Testis (tissue), 3 donors: ENCODE data around the gene DESI2. TPM values are rescaled to one million over a fixed set of nuclear protein-coding genes. Genes with fewer than 3 reads are reported as not detected.
"Not testable (repeated sequence)": the region's sequence is repeated elsewhere in the genome, so short reads cannot be mapped to it uniquely, and the experiment has no call there.

Experiments used
- DNase-seq: peaks from one replicate; pipeline ENCODE4 v3.0.0-alpha.2; 2019
- H3K27ac ChIP-seq, 2 donors: fragments of 200-600 bp; sonication (generic); one replicate each; pipeline ENCODE4 v1.5.1; 2019
- H3K27me3 ChIP-seq: fragments of 200-600 bp; sonication (generic); one replicate; pipeline ENCODE4 v1.5.1; 2019
- H3K36me3 ChIP-seq: fragments of 200-600 bp; sonication (generic); one replicate; pipeline ENCODE4 v1.5.1; 2017; ENCODE audit warnings: low read depth; ENCODE audit errors: missing control alignments
- H3K4me1 ChIP-seq: fragments of 200-600 bp; sonication (generic); one replicate; pipeline ENCODE4 v1.5.1; 2019
- H3K4me3 ChIP-seq, 2 donors: fragments of 200-600 bp; sonication (generic); one replicate each; pipeline ENCODE4 v1.5.1; 2017 to 2019
- H3K9me3 ChIP-seq: fragments of 200-600 bp; sonication (generic); one replicate; pipeline ENCODE4 v1.5.1; 2017
- POLR2A ChIP-seq: fragments of 450-650 bp; IDR thresholded peaks from one replicate; pipeline ENCODE4 v1.6.1; 2017; ENCODE audit warnings: antibody characterized with exemption, mild to moderate bottlenecking, moderate library complexity
- WGBS, 2 donors: methylation state at CpG; one replicate each; pipeline ENCODE4 v1.1.5; 2018; 5-methylcytosine and 5-hydroxymethylcytosine counted together
- intact Hi-C: fragments of 100-400 bp; cut with DNase I; formaldehyde crosslinking; loops from one replicate; pipeline ENCODE4 v1.15.1; 2023; ENCODE audit warnings: low total_unique reads
- polyA plus RNA-seq: library from polyadenylated mRNA; stranded (reverse); fragments of 350-450 nt; fragmentation: Illumina TruSeq; extraction: RNeasy Lipid Tissue Mini Kit (QIAGEN cat#74804); gene quantifications from one replicate; pipeline ENCODE4 v1.2.3, GENCODE V29; 2014; ENCODE audit warnings: low read depth, low replicate concordance; ENCODE audit not compliant: insufficient read depth
- total RNA-seq, 2 donors: library from RNA; depleted of rRNA; stranded (reverse); fragments of >200 nt; gene quantifications; one replicate each; pipeline ENCODE4 v1.2.3, GENCODE V29; 2016
- TF ChIP-seq, protein P1 (sequence below), 3 experiments: fragments of 450-650 bp in 2 of 3; fragments of 200-600 bp in 1 of 3; sonication (generic) in 1 of 3; IDR thresholded peaks; one replicate each; pipeline ENCODE4 v1.5.1; 2016 to 2019; ENCODE audit warnings: antibody characterized with exemption in 3 of 3, mild to moderate bottlenecking in 2 of 3, moderate library complexity in 1 of 3

The DESI2 gene
- total and polyA plus RNA-seq, 3 donors from 2014 or later: 70.0 to 114 (median 72.7) TPM

DNA sequence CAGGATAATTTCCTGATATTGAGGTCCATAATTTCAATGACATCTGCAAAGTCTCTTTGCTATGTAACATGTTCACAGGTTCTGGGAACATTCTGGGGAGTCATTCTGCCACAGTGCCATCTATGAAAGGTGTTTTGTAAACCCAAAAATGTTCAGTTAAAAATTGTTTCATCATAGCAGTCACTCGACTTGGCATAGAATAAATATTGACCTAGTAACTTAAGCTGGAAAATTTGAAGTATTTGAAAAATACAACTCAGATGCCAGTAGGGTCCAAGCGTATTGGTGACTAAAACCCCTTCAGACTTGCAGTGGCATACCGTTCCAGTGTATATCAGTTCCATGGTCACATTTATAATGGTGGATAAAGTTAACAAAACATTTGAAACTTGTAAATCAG lies 6.8 kb downstream of the DESI2 start:
- intact Hi-C loops: no loop called here

GRCh38 chr1:244660595-244660994 lies 7.7 kb downstream of the DESI2 start:
- DNase-seq: no peak
- Histone ChIP-seq H3K4me3 (no peak overlapping the region), H3K27me3 (no peaks in the 10 kb centered on the region), H3K27ac (no peak overlapping the region), H3K36me3 (no peaks in the 10 kb centered on the region), H3K9me3 (no peaks in the 10 kb centered on the region), H3K4me1 (peaks cover 10% of the 10 kb centered on the region)
- intact Hi-C loops: no loop called here
- no peak for TF ChIP-seq POLR2A
- TF ChIP-seq, protein P1, sequence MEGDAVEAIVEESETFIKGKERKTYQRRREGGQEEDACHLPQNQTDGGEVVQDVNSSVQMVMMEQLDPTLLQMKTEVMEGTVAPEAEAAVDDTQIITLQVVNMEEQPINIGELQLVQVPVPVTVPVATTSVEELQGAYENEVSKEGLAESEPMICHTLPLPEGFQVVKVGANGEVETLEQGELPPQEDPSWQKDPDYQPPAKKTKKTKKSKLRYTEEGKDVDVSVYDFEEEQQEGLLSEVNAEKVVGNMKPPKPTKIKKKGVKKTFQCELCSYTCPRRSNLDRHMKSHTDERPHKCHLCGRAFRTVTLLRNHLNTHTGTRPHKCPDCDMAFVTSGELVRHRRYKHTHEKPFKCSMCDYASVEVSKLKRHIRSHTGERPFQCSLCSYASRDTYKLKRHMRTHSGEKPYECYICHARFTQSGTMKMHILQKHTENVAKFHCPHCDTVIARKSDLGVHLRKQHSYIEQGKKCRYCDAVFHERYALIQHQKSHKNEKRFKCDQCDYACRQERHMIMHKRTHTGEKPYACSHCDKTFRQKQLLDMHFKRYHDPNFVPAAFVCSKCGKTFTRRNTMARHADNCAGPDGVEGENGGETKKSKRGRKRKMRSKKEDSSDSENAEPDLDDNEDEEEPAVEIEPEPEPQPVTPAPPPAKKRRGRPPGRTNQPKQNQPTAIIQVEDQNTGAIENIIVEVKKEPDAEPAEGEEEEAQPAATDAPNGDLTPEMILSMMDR (IDR thresholded peaks at IDR 0.05): no peak
- WGBS, 2 donors: 91 to 95% methylated on average over 3 of the region's 3 CpGs

More for the DNA sequence above, 6.8 kb downstream of the DESI2 start:
- Histone ChIP-seq H3K27ac (no peak overlapping the region), H3K27me3 (no peaks in the 10 kb centered on the region), H3K4me1 (peaks cover 18% of the 10 kb centered on the region), H3K4me3 (no peak overlapping the region), H3K9me3 (no peaks in the 10 kb centered on the region), H3K36me3 (no peaks in the 10 kb centered on the region)
- WGBS, 2 donors: 90 to 94% methylated on average over 3 of the region's 3 CpGs
- no peak for TF ChIP-seq POLR2A
- TF ChIP-seq, protein P1 (IDR thresholded peaks at IDR 0.05): no peak
- no peak for DNase-seq

DNA sequence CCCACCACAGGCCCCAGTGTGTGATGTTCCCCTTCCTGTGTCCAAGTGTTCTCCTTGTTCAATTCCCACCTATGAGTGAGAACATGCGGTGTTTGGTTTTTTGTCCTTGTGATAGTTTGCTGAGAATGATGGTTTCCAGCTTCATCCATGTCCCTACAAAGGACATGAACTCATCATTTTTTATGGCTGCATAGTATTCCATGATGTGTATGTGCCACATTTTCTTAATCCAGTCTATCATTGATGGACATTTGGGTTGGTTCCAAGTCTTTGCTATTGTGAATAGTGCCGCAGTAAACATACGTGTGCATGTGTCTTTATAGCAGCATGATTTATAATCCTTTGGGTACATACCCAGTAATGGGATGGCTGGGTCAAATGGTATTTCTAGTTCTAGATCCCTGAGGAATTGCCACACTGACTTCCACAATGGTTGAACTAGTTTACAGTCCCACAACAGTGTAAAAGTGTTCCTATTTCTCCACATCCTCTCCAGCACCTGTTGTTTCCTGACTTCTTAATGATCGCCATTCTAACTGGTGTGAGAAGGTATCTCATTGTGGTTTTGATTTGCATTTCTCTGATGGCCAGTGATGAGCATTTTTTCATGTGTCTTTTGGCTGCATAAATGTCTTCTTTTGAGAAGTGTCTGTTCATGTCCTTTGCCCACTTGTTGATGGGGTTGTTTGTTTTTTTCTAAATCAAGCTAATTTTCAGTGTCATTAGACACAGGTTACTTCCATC lies 8.8 kb downstream of the DESI2 start:
- H3K4me1 ChIP-seq, H3K36me3 ChIP-seq, DNase-seq, H3K4me3 ChIP-seq, intact Hi-C loops, H3K9me3 ChIP-seq, H3K27ac ChIP-seq, H3K27me3 ChIP-seq: not testable (repeated sequence)
- 95 to 98% methylated on average over 2 to 4 of the region's 4 CpGs for WGBS, 2 donors

DNA sequence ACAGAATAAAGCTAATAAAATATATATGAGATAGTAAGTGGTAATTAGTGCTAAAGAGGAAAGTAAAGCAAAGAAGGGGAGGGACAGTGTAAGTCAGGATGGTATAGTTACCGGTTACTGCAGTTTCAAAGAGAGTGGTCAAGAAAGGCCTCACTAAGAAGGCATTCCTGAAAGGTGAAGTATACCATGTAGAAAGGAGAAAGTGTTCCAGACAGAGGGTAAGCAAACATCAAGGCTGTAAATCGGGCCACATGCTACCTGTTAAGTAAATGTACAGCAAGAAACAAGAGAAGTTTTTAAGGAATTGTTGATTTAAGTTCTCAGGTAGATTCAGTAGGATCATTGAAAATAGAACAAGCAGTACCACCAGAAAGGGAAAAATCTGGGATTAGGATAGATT lies 9.7 kb downstream of the DESI2 start:
- no peaks in the 10 kb centered on the region for H3K4me1 ChIP-seq
- TF ChIP-seq POLR2A: no peak
- TF ChIP-seq, protein P1 (IDR thresholded peaks at IDR 0.05): no peak

GRCh38 chr1:244664353-244664752 lies 11.4 kb downstream of the DESI2 start:
- no peaks in the 10 kb centered on the region for H3K36me3 ChIP-seq
- H3K9me3 ChIP-seq: no peaks in the 10 kb centered on the region
- no peak overlapping the region for H3K4me3 ChIP-seq
- H3K4me1 ChIP-seq: no peaks in the 10 kb centered on the region
- no peak for TF ChIP-seq POLR2A
- TF ChIP-seq, protein P1 (IDR thresholded peaks at IDR 0.05): no peak
- 66 to 73% methylated on average over 3 of the region's 3 CpGs for WGBS, 2 donors
- intact Hi-C loops: no loop called here
- H3K27me3 ChIP-seq: no peaks in the 10 kb centered on the region
- no peak for DNase-seq
- no peak overlapping the region for H3K27ac ChIP-seq

More for the DNA sequence above, 9.7 kb downstream of the DESI2 start:
- Histone ChIP-seq H3K36me3 (no peaks in the 10 kb centered on the region), H3K27me3 (no peaks in the 10 kb centered on the region), H3K9me3 (no peaks in the 10 kb centered on the region), H3K4me3 (no peak overlapping the region), H3K27ac (no peak overlapping the region)
- no peak for DNase-seq
- WGBS, 2 donors: 80 to 83% methylated on average over 2 of the region's 2 CpGs
- intact Hi-C loops: no loop called here
